Left ventricle myocardium inferior (tissue), 1 donor: Measurements from ENCODE around the gene PSD2. TPM values are rescaled to one million over a fixed set of nuclear protein-coding genes. Genes with fewer than 3 reads are reported as not detected.
A peak's percentile ranks its signal among the peaks of the same experiment; 100 is the strongest.

Experiments used
- DNase-seq: peaks from one replicate; pipeline ENCODE4 v3.0.0-alpha.2; 2020
- H3K27ac ChIP-seq: fragments of 200-600 bp; replicated peaks from 2 replicates; pipeline ENCODE4 v1.8.0; 2021
- H3K27me3 ChIP-seq: fragments of 200-600 bp; 2 replicates; pipeline ENCODE4 v1.8.0; 2021; ENCODE audit warnings: low read depth
- H3K36me3 ChIP-seq: fragments of 200-600 bp; 2 replicates; pipeline ENCODE4 v1.8.0; 2021
- H3K4me1 ChIP-seq: fragments of 200-600 bp; 2 replicates; pipeline ENCODE4 v1.8.0; 2021
- H3K4me3 ChIP-seq: fragments of 200-600 bp; 2 replicates; pipeline ENCODE4 v1.8.0; 2021; ENCODE audit warnings: mild to moderate bottlenecking, moderate library complexity
- H3K9me3 ChIP-seq: fragments of 200-600 bp; replicated peaks from 2 replicates; pipeline ENCODE4 v1.8.0; 2021
- CTCF ChIP-seq: fragments of 200-600 bp; IDR thresholded peaks from 2 replicates; pipeline ENCODE4 v1.8.0; 2021; ENCODE audit warnings: antibody characterized with exemption, mild to moderate bottlenecking, borderline replicate concordance
- intact Hi-C: fragments of 100-400 bp; cut with micrococcal nuclease; formaldehyde crosslinking; loops from one replicate; pipeline ENCODE4 v1.11.0; 2022
- total RNA-seq: library from RNA; stranded (reverse); fragmentation: NEBNext Ultra II Directional; extraction: Animal tissue kit (Norgen Biotek cat#: 25700); gene quantifications from one replicate; pipeline ENCODE4 v1.2.1, GENCODE V29; 2021
- donor health status: DM: no; HTN: yes; CAD: no; lungs with severe emphysema.

Gene PSD2
- total RNA-seq, 1 donor from 2014 or later = not detected

- Histone ChIP-seq H3K4me1 (peaks cover 33% of the 10 kb centered on the region), H3K27me3 (peaks cover 99% of the 10 kb centered on the region), H3K4me3 (no peak overlapping the region), H3K36me3 (no peaks in the 10 kb centered on the region), H3K27ac (no peak overlapping the region), H3K9me3 (no peaks in the 10 kb centered on the region)
- no peak for TF ChIP-seq CTCF
- no peak for DNase-seq
- intact Hi-C loops = no loop called here
Observed at GRCh38 chr5:139751236-139751635, 44.4 kb upstream of the PSD2 start.

GRCh38 chr5:139752506-139753473 is 42.8 kb upstream of the PSD2 start:
- no peak for DNase-seq
- no peak for TF ChIP-seq CTCF
- intact Hi-C loops = no loop called here
- Histone ChIP-seq H3K9me3 (no peaks in the 10 kb centered on the region), H3K4me3 (no peak overlapping the region), H3K27me3 (peaks cover 94% of the 10 kb centered on the region), H3K27ac (no peak overlapping the region), H3K36me3 (no peaks in the 10 kb centered on the region), H3K4me1 (peaks cover 19% of the 10 kb centered on the region)

GRCh38 chr5:139755892-139756671 is 39.5 kb upstream of the PSD2 start:
- intact Hi-C loops = no loop called here
- TF ChIP-seq CTCF = no peak
- H3K27me3 ChIP-seq = peaks cover 67% of the 10 kb centered on the region

GRCh38 chr5:139756971-139757370 is 38.6 kb upstream of the PSD2 start:
- no peak for DNase-seq
- peaks cover 10% of the 10 kb centered on the region for H3K4me1 ChIP-seq
- H3K27me3 ChIP-seq = peaks cover 58% of the 10 kb centered on the region
- H3K4me3 ChIP-seq = no peak overlapping the region
- intact Hi-C loops = no loop called here
- no peaks in the 10 kb centered on the region for H3K9me3 ChIP-seq
- no peak for TF ChIP-seq CTCF
- H3K27ac ChIP-seq = no peak overlapping the region
- no peaks in the 10 kb centered on the region for H3K36me3 ChIP-seq

More at GRCh38 chr5:139755892-139756671, 39.5 kb upstream of the PSD2 start:
- Histone ChIP-seq H3K36me3 (no peaks in the 10 kb centered on the region), H3K9me3 (no peaks in the 10 kb centered on the region), H3K27ac (no peak overlapping the region), H3K4me3 (peak overlapping the region; percentile 48), H3K4me1 (peaks cover 10% of the 10 kb centered on the region)
- DNase-seq = no peak

GRCh38 chr5:139757727-139758509 is 37.7 kb upstream of the PSD2 start:
- Histone ChIP-seq H3K36me3 (no peaks in the 10 kb centered on the region), H3K4me3 (no peak overlapping the region), H3K27ac (no peak overlapping the region), H3K4me1 (peaks cover 10% of the 10 kb centered on the region), H3K9me3 (no peaks in the 10 kb centered on the region), H3K27me3 (peaks cover 57% of the 10 kb centered on the region)
- intact Hi-C loops = no loop called here
- TF ChIP-seq CTCF = no peak
- DNase-seq = no peak
